Measurements from ENCODE around the gene CTIF. TPM values are rescaled to one million over a fixed set of nuclear protein-coding genes. Genes with fewer than 3 reads are reported as not detected.

Gene CTIF
- total and polyA plus RNA-seq, 2 experiments from 2014 or later: 8.6 to 14.4 TPM

DNA sequence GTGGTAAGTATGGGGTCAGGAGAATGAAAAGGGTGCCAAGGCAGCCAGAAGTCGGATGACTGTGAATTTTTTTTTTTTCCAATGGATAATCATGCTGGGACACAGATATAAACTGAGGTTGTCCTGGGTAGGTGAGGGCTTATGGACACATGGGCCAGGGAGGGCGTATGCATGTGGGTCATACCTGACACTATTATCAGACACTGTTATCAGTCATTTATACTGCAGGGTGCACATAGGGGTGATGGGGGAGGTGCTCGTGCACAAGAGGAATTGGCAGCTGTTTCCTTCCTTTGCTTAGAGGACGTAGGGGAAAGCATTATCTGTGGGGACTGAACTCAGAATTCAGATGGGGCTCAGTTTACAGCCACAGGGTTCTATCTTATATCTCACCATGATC, 10.1 kb downstream of the CTIF start:
- no peak overlapping the region for H2AFZ ChIP-seq
- no peak overlapping the region for H3K4me3 Mint-ChIP-seq
- 0 out of 2 replicates have a peak, but pooled peaks cover 4% of the 10 kb centered on the region for H3K27me3 ChIP-seq (ENCODE audit: insufficient read depth)
- H3K36me3 ChIP-seq (ENCODE audit: insufficient read depth): no peaks in the 10 kb centered on the region
- peaks cover 51% of the 10 kb centered on the region for H3K4me1 Mint-ChIP-seq
- H3K9me2 ChIP-seq (ENCODE audit: insufficient read depth): peaks cover 3% of the 10 kb centered on the region
- no peaks in the 10 kb centered on the region for H3K36me3 Mint-ChIP-seq (ENCODE audit: low read depth)
- H3K27ac ChIP-seq (ENCODE audit: low read depth): no peak overlapping the region
- H3K9me3 Mint-ChIP-seq: no peaks in the 10 kb centered on the region
- H4K20me1 ChIP-seq (replicated peaks; ENCODE audit: insufficient read depth): 0 out of 2 replicates have a peak, but pooled peaks cover under 1% of the 10 kb centered on the region
- H3F3A ChIP-seq (replicated peaks; ENCODE audit: low read depth): 0 out of 2 replicates have a peak, but pooled peaks cover 3% of the 10 kb centered on the region
- no peak for TF ChIP-seq STAT1 (IDR thresholded peaks at IDR 0.05; ENCODE audit: unreplicated experiment)
- TF ChIP-seq, protein P1, sequence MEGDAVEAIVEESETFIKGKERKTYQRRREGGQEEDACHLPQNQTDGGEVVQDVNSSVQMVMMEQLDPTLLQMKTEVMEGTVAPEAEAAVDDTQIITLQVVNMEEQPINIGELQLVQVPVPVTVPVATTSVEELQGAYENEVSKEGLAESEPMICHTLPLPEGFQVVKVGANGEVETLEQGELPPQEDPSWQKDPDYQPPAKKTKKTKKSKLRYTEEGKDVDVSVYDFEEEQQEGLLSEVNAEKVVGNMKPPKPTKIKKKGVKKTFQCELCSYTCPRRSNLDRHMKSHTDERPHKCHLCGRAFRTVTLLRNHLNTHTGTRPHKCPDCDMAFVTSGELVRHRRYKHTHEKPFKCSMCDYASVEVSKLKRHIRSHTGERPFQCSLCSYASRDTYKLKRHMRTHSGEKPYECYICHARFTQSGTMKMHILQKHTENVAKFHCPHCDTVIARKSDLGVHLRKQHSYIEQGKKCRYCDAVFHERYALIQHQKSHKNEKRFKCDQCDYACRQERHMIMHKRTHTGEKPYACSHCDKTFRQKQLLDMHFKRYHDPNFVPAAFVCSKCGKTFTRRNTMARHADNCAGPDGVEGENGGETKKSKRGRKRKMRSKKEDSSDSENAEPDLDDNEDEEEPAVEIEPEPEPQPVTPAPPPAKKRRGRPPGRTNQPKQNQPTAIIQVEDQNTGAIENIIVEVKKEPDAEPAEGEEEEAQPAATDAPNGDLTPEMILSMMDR (conservative IDR thresholded peaks at IDR 0.05; ENCODE audit: low read depth in 2 of 2): no peak
- TF ChIP-seq POLR2AphosphoS5 (IDR thresholded peaks at IDR 0.05; ENCODE audit: low read depth): no peak
- TF ChIP-seq, protein P2, sequence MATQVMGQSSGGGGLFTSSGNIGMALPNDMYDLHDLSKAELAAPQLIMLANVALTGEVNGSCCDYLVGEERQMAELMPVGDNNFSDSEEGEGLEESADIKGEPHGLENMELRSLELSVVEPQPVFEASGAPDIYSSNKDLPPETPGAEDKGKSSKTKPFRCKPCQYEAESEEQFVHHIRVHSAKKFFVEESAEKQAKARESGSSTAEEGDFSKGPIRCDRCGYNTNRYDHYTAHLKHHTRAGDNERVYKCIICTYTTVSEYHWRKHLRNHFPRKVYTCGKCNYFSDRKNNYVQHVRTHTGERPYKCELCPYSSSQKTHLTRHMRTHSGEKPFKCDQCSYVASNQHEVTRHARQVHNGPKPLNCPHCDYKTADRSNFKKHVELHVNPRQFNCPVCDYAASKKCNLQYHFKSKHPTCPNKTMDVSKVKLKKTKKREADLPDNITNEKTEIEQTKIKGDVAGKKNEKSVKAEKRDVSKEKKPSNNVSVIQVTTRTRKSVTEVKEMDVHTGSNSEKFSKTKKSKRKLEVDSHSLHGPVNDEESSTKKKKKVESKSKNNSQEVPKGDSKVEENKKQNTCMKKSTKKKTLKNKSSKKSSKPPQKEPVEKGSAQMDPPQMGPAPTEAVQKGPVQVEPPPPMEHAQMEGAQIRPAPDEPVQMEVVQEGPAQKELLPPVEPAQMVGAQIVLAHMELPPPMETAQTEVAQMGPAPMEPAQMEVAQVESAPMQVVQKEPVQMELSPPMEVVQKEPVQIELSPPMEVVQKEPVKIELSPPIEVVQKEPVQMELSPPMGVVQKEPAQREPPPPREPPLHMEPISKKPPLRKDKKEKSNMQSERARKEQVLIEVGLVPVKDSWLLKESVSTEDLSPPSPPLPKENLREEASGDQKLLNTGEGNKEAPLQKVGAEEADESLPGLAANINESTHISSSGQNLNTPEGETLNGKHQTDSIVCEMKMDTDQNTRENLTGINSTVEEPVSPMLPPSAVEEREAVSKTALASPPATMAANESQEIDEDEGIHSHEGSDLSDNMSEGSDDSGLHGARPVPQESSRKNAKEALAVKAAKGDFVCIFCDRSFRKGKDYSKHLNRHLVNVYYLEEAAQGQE (IDR thresholded peaks at IDR 0.05; ENCODE audit: unreplicated experiment): no peak
- TF ChIP-seq ZNF114 (CRISPR knock-in tag; IDR thresholded peaks at IDR 0.05): no peak
- TF ChIP-seq, protein P3, sequence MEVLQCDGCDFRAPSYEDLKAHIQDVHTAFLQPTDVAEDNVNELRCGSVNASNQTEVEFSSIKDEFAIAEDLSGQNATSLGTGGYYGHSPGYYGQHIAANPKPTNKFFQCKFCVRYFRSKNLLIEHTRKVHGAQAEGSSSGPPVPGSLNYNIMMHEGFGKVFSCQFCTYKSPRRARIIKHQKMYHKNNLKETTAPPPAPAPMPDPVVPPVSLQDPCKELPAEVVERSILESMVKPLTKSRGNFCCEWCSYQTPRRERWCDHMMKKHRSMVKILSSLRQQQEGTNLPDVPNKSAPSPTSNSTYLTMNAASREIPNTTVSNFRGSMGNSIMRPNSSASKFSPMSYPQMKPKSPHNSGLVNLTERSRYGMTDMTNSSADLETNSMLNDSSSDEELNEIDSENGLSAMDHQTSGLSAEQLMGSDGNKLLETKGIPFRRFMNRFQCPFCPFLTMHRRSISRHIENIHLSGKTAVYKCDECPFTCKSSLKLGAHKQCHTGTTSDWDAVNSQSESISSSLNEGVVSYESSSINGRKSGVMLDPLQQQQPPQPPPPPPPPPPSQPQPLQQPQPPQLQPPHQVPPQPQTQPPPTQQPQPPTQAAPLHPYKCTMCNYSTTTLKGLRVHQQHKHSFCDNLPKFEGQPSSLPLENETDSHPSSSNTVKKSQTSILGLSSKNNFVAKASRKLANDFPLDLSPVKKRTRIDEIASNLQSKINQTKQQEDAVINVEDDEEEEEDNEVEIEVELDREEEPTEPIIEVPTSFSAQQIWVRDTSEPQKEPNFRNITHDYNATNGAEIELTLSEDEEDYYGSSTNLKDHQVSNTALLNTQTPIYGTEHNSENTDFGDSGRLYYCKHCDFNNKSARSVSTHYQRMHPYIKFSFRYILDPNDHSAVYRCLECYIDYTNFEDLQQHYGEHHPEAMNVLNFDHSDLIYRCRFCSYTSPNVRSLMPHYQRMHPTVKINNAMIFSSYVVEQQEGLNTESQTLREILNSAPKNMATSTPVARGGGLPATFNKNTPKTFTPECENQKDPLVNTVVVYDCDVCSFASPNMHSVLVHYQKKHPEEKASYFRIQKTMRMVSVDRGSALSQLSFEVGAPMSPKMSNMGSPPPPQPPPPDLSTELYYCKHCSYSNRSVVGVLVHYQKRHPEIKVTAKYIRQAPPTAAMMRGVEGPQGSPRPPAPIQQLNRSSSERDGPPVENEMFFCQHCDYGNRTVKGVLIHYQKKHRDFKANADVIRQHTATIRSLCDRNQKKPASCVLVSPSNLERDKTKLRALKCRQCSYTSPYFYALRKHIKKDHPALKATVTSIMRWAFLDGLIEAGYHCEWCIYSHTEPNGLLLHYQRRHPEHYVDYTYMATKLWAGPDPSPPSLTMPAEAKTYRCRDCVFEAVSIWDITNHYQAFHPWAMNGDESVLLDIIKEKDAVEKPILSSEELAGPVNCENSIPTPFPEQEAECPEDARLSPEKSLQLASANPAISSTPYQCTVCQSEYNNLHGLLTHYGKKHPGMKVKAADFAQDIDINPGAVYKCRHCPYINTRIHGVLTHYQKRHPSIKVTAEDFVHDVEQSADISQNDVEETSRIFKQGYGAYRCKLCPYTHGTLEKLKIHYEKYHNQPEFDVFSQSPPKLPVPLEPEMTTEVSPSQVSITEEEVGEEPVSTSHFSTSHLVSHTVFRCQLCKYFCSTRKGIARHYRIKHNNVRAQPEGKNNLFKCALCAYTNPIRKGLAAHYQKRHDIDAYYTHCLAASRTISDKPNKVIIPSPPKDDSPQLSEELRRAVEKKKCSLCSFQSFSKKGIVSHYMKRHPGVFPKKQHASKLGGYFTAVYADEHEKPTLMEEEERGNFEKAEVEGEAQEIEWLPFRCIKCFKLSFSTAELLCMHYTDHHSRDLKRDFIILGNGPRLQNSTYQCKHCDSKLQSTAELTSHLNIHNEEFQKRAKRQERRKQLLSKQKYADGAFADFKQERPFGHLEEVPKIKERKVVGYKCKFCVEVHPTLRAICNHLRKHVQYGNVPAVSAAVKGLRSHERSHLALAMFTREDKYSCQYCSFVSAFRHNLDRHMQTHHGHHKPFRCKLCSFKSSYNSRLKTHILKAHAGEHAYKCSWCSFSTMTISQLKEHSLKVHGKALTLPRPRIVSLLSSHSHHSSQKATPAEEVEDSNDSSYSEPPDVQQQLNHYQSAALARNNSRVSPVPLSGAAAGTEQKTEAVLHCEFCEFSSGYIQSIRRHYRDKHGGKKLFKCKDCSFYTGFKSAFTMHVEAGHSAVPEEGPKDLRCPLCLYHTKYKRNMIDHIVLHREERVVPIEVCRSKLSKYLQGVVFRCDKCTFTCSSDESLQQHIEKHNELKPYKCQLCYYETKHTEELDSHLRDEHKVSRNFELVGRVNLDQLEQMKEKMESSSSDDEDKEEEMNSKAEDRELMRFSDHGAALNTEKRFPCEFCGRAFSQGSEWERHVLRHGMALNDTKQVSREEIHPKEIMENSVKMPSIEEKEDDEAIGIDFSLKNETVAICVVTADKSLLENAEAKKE (CRISPR knock-in tag; IDR thresholded peaks at IDR 0.05): no peak
- no peak for TF ChIP-seq CREB1 (CRISPR knock-in tag; IDR thresholded peaks at IDR 0.05; ENCODE audit: low read depth)
- no peak for TF ChIP-seq EZH2phosphoT487 (IDR thresholded peaks at IDR 0.05; ENCODE audit: unreplicated experiment)
- no peak for TF ChIP-seq EZH2 (IDR thresholded peaks at IDR 0.05; ENCODE audit: low read depth, unreplicated experiment)
- TF ChIP-seq ETS1 (IDR thresholded peaks at IDR 0.05): no peak
- no peak for TF ChIP-seq ZNF331 (CRISPR knock-in tag; IDR thresholded peaks at IDR 0.05; ENCODE audit: low read depth)
- TF ChIP-seq JUNB (IDR thresholded peaks at IDR 0.05; ENCODE audit: unreplicated experiment): no peak
- TF ChIP-seq NANOG (IDR thresholded peaks at IDR 0.05; ENCODE audit: borderline replicate concordance): no peak
- DNase-seq (ENCODE audit: low spot score) (no peak), ATAC-seq (no peak)
- peaks cover 69% of the 10 kb centered on the region for H3K79me2 ChIP-seq (replicated peaks; ENCODE audit: insufficient read depth)
- H3K4me3 ChIP-seq: no peak overlapping the region
- no peak overlapping the region for H3K4me2 ChIP-seq
- H3K27me3 Mint-ChIP-seq (ENCODE audit: insufficient read depth, low read depth, poor library complexity): peaks cover 10% of the 10 kb centered on the region
- 0 out of 2 replicates have a peak overlapping the region, but pooled peaks have one; percentile 43 for H3K27ac Mint-ChIP-seq
- peaks cover 44% of the 10 kb centered on the region for H3K4me1 ChIP-seq (ENCODE audit: insufficient read depth)
